Stomach (tissue), 4 donors: Measurements from ENCODE around the gene FLOT2.

ENCODE experiments used
- CTCF ChIP-seq, 7 experiments: fragments of 450-650 bp in 4 of 7; fragments of 200-600 bp in 3 of 7; sonication (generic) in 3 of 7; IDR thresholded peaks; one replicate each; pipeline ENCODE4 v1.5.1; 2016 to 2019; ENCODE audit warnings: antibody characterized with exemption in 7 of 7, control low read depth in 2 of 7, mild to moderate bottlenecking in 1 of 7
- POLR2AphosphoS5 ChIP-seq, 3 donors: sonication (generic); formaldehyde crosslinking; IDR thresholded peaks; one replicate each; pipeline ENCODE4 v1.6.1; 2016; ENCODE audit warnings: antibody characterized with exemption in 3 of 3

- TF ChIP-seq CTCF (IDR thresholded peaks at IDR 0.05) (no peak), POLR2AphosphoS5 (IDR thresholded peaks at IDR 0.05) (no peak)
Observed at GRCh38 chr17:28865946-28866752, 31.4 kb downstream of the FLOT2 start.
